ENCODE data around the gene SPECC1L.

DNA sequence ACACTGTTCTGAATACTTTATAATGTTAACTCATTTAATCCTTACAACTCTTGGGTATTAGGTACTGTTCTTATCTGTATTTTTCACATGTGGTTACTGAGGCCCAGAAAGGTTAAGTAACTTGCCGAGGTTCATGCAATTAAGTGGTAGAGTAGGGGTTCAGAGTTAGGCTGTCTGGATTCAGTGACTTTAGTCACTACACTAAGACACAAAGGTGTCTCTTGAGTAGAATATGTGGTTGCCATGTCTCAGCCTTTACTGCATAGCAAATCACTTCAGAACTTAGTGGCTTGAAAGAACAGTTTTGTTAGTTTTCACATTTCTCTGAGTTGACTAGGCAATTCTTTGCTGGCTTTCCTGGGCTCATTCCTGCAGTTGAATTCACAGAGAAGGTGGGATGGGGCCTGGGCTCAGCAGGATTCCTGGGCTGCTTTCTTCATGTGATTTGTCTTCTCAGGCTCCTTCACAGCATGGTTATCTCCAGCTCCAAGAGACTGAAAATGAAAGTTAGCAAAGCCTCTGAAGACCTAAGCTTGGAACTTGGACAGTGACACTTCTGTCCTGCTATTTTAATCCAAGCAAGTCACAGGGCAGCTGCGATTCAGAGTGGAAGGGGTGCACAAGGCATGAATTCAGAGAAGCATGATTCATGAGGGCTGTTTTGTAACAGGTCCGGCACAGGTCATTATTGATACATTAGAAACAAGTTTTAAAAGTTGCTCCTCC lies 68.3 kb downstream of the SPECC1L start:
- TF ChIP-seq RAD21 (IDR thresholded peaks at IDR 0.05; ENCODE audit: low read depth): no peak
- TF ChIP-seq TAF1 (IDR thresholded peaks at IDR 0.05; ENCODE audit: low read depth): no peak
- TF ChIP-seq YY1 (IDR thresholded peaks at IDR 0.05; ENCODE audit: low read depth): no peak
- TF ChIP-seq EP300 (IDR thresholded peaks at IDR 0.05; ENCODE audit: borderline replicate concordance): no peak
- TF ChIP-seq, protein P1, sequence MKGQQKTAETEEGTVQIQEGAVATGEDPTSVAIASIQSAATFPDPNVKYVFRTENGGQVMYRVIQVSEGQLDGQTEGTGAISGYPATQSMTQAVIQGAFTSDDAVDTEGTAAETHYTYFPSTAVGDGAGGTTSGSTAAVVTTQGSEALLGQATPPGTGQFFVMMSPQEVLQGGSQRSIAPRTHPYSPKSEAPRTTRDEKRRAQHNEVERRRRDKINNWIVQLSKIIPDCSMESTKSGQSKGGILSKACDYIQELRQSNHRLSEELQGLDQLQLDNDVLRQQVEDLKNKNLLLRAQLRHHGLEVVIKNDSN (IDR thresholded peaks at IDR 0.05): no peak
- TF ChIP-seq EGR1 (IDR thresholded peaks at IDR 0.05): no peak
- TF ChIP-seq, protein P2, sequence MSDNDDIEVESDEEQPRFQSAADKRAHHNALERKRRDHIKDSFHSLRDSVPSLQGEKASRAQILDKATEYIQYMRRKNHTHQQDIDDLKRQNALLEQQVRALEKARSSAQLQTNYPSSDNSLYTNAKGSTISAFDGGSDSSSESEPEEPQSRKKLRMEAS (IDR thresholded peaks at IDR 0.05): no peak
- no peak for TF ChIP-seq TCF12 (IDR thresholded peaks at IDR 0.05; ENCODE audit: low read depth)
- TF ChIP-seq, protein P3, sequence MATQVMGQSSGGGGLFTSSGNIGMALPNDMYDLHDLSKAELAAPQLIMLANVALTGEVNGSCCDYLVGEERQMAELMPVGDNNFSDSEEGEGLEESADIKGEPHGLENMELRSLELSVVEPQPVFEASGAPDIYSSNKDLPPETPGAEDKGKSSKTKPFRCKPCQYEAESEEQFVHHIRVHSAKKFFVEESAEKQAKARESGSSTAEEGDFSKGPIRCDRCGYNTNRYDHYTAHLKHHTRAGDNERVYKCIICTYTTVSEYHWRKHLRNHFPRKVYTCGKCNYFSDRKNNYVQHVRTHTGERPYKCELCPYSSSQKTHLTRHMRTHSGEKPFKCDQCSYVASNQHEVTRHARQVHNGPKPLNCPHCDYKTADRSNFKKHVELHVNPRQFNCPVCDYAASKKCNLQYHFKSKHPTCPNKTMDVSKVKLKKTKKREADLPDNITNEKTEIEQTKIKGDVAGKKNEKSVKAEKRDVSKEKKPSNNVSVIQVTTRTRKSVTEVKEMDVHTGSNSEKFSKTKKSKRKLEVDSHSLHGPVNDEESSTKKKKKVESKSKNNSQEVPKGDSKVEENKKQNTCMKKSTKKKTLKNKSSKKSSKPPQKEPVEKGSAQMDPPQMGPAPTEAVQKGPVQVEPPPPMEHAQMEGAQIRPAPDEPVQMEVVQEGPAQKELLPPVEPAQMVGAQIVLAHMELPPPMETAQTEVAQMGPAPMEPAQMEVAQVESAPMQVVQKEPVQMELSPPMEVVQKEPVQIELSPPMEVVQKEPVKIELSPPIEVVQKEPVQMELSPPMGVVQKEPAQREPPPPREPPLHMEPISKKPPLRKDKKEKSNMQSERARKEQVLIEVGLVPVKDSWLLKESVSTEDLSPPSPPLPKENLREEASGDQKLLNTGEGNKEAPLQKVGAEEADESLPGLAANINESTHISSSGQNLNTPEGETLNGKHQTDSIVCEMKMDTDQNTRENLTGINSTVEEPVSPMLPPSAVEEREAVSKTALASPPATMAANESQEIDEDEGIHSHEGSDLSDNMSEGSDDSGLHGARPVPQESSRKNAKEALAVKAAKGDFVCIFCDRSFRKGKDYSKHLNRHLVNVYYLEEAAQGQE (IDR thresholded peaks at IDR 0.05; ENCODE audit: low read depth): no peak
- no peak for TF ChIP-seq ZBTB7A (IDR thresholded peaks at IDR 0.05; ENCODE audit: low read depth)
- no peak for TF ChIP-seq FOXM1 (IDR thresholded peaks at IDR 0.05; ENCODE audit: borderline replicate concordance, low read depth)
- no peak for TF ChIP-seq CEBPB (IDR thresholded peaks at IDR 0.05)
- no peak for TF ChIP-seq CREB1 (IDR thresholded peaks at IDR 0.05; ENCODE audit: low read depth)
- TF ChIP-seq NFIC (IDR thresholded peaks at IDR 0.05): no peak
